Right forelimb (tissue), 1 donor: ENCODE results near the gene ZNF423.
A peak's percentile ranks its signal among the peaks of the same experiment; 100 is the strongest.

ENCODE experiments used
- DNase-seq: peaks from one replicate; pipeline ENCODE4 v3.0.0-alpha.2; 2018

The ZNF423 gene

GRCh38 chr16:49594685-49595498, 261.0 kb downstream of the ZNF423 start:
- DNase-seq = peak; percentile 42

GRCh38 chr16:49594153-49594552, 261.8 kb downstream of the ZNF423 start:
- DNase-seq = peak; percentile 46

GRCh38 chr16:49593424-49594040, 262.4 kb downstream of the ZNF423 start:
- peak; percentile 31 for DNase-seq

GRCh38 chr16:49592546-49593423, 263.1 kb downstream of the ZNF423 start:
- peak; percentile 67 for DNase-seq

GRCh38 chr16:49590166-49590871, 265.6 kb downstream of the ZNF423 start:
- DNase-seq = peak; percentile 36

- DNase-seq = peak; percentile 34
Measured at GRCh38 chr16:49589544-49590031, 266.3 kb downstream of the ZNF423 start.

- DNase-seq = peak; percentile 39
Measured at GRCh38 chr16:49588729-49589384, 267.1 kb downstream of the ZNF423 start.

- DNase-seq = peak; percentile 31
Measured at GRCh38 chr16:49588026-49588425, 267.9 kb downstream of the ZNF423 start.

GRCh38 chr16:49587511-49587910, 268.4 kb downstream of the ZNF423 start:
- DNase-seq = peak; percentile 16

GRCh38 chr16:49586466-49587450, 269.2 kb downstream of the ZNF423 start:
- peak; percentile 44 for DNase-seq

GRCh38 chr16:49585143-49585832, 270.6 kb downstream of the ZNF423 start:
- no peak for DNase-seq

- DNase-seq = no peak
Measured at GRCh38 chr16:49583911-49584310, 272.0 kb downstream of the ZNF423 start.

- DNase-seq = no peak
Measured at GRCh38 chr16:49581630-49582298, 274.1 kb downstream of the ZNF423 start.

GRCh38 chr16:49580751-49581303, 275.1 kb downstream of the ZNF423 start:
- DNase-seq = no peak

- DNase-seq = no peak
Measured at GRCh38 chr16:49578435-49579024, 277.4 kb downstream of the ZNF423 start.

GRCh38 chr16:49578018-49578417, 277.9 kb downstream of the ZNF423 start:
- no peak for DNase-seq

GRCh38 chr16:49576941-49577340, 279.0 kb downstream of the ZNF423 start:
- no peak for DNase-seq

GRCh38 chr16:49576173-49576494, 279.8 kb downstream of the ZNF423 start:
- no peak for DNase-seq
